GM12892 (cell line): ENCODE data around the gene TMSB4X.

Experiments
- POLR2A ChIP-seq: IDR thresholded peaks from 2 replicates; pipeline ENCODE4 v1.6.1; 2011; ENCODE audit warnings: low read depth, low read length, control low read depth
- POLR2AphosphoS5 ChIP-seq: IDR thresholded peaks from 2 replicates; pipeline ENCODE4 v1.6.1; 2011; ENCODE audit warnings: low read depth, low read length, control low read depth

DNA sequence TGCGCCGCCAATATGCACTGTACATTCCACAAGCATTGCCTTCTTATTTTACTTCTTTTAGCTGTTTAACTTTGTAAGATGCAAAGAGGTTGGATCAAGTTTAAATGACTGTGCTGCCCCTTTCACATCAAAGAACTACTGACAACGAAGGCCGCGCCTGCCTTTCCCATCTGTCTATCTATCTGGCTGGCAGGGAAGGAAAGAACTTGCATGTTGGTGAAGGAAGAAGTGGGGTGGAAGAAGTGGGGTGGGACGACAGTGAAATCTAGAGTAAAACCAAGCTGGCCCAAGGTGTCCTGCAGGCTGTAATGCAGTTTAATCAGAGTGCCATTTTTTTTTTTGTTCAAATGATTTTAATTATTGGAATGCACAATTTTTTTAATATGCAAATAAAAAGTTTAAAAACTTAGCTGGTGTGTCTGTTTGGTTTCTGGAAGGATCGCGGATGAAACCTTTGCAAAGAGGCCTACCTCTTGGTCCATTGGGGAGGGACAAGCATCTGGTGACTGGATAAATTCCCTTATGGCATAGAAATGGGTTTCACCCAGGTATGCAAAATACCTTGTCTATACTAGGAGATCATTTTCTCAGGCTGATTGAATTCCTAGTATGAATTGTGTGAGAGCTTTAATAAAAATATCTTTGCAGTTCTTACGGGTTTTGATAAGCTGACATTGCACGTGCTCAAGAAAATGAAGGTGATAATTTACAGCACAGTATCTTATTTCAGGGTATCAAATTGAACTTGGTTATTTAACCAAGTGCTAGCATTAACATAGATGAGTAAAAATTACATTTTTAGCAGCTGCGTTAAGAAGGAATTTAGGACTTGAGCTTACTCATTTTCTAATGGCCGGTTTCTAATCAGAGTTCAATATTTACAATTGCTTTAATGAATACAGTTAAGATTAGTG, 2.2 kb downstream of the TMSB4X start:
- peak; percentile 60 for TF ChIP-seq POLR2A
- peak; percentile 76 for TF ChIP-seq POLR2AphosphoS5
